Stomach (tissue), 4 donors: ENCODE data around the gene SPAG16.

Experiments used
- POLR2A ChIP-seq, 4 donors: fragments of 450-650 bp; IDR thresholded peaks; one replicate each; pipeline ENCODE4 v1.6.1; 2016; ENCODE audit warnings: antibody characterized with exemption in 4 of 4, control low read depth in 2 of 4, mild to moderate bottlenecking in 1 of 4, moderate library complexity in 1 of 4
- TF ChIP-seq, protein P1 (sequence below), 7 experiments: fragments of 450-650 bp in 4 of 7; fragments of 200-600 bp in 3 of 7; sonication (generic) in 3 of 7; IDR thresholded peaks; one replicate each; pipeline ENCODE4 v1.5.1; 2016 to 2019; ENCODE audit warnings: antibody characterized with exemption in 7 of 7, control low read depth in 2 of 7, mild to moderate bottlenecking in 1 of 7

DNA sequence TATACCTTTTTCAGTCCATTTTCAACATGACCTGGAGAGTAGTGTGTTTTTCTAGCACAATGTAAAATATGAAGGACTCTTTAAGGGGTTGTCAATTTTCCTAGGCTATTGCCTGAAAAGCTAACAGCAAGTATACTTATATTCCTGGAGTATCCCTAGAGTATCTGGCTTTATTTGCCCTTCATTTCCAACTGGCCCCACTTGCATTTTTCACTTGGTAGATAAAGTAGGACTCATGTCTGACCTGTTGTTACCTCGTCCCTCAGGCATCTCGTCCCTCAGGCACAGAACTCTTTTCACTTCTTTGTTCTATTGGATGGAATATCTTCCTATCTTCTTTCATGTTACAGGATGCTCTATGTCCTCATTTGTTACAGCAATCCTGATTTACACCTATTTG is 69.2 kb downstream of the SPAG16 start:
- no peak for TF ChIP-seq POLR2A (IDR thresholded peaks at IDR 0.05)
- TF ChIP-seq, protein P1, sequence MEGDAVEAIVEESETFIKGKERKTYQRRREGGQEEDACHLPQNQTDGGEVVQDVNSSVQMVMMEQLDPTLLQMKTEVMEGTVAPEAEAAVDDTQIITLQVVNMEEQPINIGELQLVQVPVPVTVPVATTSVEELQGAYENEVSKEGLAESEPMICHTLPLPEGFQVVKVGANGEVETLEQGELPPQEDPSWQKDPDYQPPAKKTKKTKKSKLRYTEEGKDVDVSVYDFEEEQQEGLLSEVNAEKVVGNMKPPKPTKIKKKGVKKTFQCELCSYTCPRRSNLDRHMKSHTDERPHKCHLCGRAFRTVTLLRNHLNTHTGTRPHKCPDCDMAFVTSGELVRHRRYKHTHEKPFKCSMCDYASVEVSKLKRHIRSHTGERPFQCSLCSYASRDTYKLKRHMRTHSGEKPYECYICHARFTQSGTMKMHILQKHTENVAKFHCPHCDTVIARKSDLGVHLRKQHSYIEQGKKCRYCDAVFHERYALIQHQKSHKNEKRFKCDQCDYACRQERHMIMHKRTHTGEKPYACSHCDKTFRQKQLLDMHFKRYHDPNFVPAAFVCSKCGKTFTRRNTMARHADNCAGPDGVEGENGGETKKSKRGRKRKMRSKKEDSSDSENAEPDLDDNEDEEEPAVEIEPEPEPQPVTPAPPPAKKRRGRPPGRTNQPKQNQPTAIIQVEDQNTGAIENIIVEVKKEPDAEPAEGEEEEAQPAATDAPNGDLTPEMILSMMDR (IDR thresholded peaks at IDR 0.05): no peak
